ENCODE measurements around the gene MUCL3.
"Not testable (repeated sequence)": the region's sequence is repeated elsewhere in the genome, so short reads cannot be mapped to it uniquely, and the experiment has no call there.

MUCL3 gene

GRCh38 chr6:30991891-30992290 is 51.1 kb downstream of the MUCL3 start:
- H3K27ac ChIP-seq: no peak overlapping the region
- H3K4me3 ChIP-seq (IDR thresholded peaks at IDR 0.05; ENCODE audit: insufficient read depth, low read depth, low read length): no peak overlapping the region
- H3K36me3 ChIP-seq (ENCODE audit: insufficient read depth): no peaks in the 10 kb centered on the region
- no peaks in the 10 kb centered on the region for H3K79me2 ChIP-seq (ENCODE audit: insufficient read depth, low read depth)
- no peak overlapping the region for H3K9ac ChIP-seq
- H3K4me2 ChIP-seq: no peak overlapping the region
- peaks cover 29% of the 10 kb centered on the region for H3K4me1 ChIP-seq (ENCODE audit: low read depth, poor library complexity, severe bottlenecking)
- H2AFZ ChIP-seq (ENCODE audit: low read depth): no peak overlapping the region
- TF ChIP-seq CTCF (conservative IDR thresholded peaks at IDR 0.05; ENCODE audit: low read depth, low read length): no peak
- H3K27me3 ChIP-seq (ENCODE audit: insufficient read depth, low read depth): no peaks in the 10 kb centered on the region
- H4K20me1 ChIP-seq (ENCODE audit: insufficient read depth): no peaks in the 10 kb centered on the region

- Histone ChIP-seq H2AFZ (ENCODE audit: low read depth) (no peak overlapping the region), H3K9ac (no peak overlapping the region), H3K4me1 (ENCODE audit: low read depth, poor library complexity, severe bottlenecking) (no peaks in the 10 kb centered on the region), H3K4me2 (no peak overlapping the region), H4K20me1 (ENCODE audit: insufficient read depth) (no peaks in the 10 kb centered on the region), H3K79me2 (ENCODE audit: insufficient read depth, low read depth) (no peaks in the 10 kb centered on the region), H3K36me3 (ENCODE audit: insufficient read depth) (no peaks in the 10 kb centered on the region), H3K27me3 (ENCODE audit: insufficient read depth, low read depth) (no peaks in the 10 kb centered on the region), H3K4me3 (IDR thresholded peaks at IDR 0.05; ENCODE audit: insufficient read depth, low read depth, low read length) (no peak overlapping the region), H3K27ac (no peak overlapping the region)
- TF ChIP-seq CTCF (conservative IDR thresholded peaks at IDR 0.05; ENCODE audit: low read depth, low read length): no peak
These were observed 56.5 kb downstream of the MUCL3 start for GRCh38 chr6:30997301-30997700.

- Histone ChIP-seq H2AFZ (ENCODE audit: low read depth) (no peak overlapping the region), H3K4me2 (no peak overlapping the region), H4K20me1 (ENCODE audit: insufficient read depth) (no peaks in the 10 kb centered on the region), H3K27me3 (ENCODE audit: insufficient read depth, low read depth) (no peaks in the 10 kb centered on the region), H3K79me2 (ENCODE audit: insufficient read depth, low read depth) (no peaks in the 10 kb centered on the region), H3K4me3 (IDR thresholded peaks at IDR 0.05; ENCODE audit: insufficient read depth, low read depth, low read length) (no peak overlapping the region), H3K36me3 (ENCODE audit: insufficient read depth) (no peaks in the 10 kb centered on the region), H3K27ac (no peak overlapping the region), H3K9ac (no peak overlapping the region), H3K4me1 (ENCODE audit: low read depth, poor library complexity, severe bottlenecking) (no peaks in the 10 kb centered on the region)
- no peak for TF ChIP-seq CTCF (conservative IDR thresholded peaks at IDR 0.05; ENCODE audit: low read depth, low read length)
These were observed 58.0 kb downstream of the MUCL3 start for GRCh38 chr6:30998785-30999184.

DNA sequence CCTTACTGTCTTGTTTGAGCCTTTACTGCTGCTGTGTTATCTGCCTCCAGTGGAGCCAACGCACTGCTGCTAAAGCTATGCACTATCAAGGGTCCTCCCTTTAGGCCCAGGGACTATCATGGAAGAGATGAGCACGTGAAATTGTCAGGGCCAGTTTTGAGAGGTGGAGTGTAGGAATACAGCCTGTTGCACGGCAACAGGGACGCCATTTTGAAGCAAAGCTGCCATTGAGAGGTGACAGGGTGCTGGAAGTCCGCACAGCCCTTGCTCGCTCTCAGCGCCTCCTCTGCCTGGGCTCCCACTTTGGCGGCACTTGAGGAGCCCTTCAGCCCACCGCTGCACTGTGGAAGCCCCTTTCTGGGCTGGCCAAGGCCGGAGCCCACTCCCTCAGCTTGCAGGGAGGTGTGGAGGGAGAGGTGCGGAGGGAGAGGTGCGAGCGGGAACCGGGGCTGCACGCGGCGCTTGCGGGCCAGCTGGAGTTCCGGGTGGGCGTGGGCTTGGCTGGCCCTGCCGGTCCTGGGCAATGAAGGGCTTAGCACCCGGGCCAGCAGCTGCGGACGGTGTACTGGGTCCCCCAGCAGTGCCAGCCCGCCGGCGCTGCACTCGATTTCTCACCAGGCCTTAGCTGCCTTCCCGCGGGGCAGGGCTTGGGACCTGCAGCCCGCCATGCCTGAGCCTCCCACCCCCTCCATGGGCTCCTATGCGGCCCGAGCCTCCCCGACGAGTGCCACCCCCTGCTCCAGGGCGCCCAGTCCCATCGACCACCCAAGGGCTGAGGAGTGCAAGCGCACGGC is 59.5 kb downstream of the MUCL3 start:
- H3K27ac ChIP-seq; H3K79me2 ChIP-seq (ENCODE audit: insufficient read depth, low read depth); H4K20me1 ChIP-seq (ENCODE audit: insufficient read depth); H3K4me1 ChIP-seq (ENCODE audit: low read depth, poor library complexity, severe bottlenecking); H3K4me3 ChIP-seq (IDR thresholded peaks at IDR 0.05; ENCODE audit: insufficient read depth, low read depth, low read length); H3K4me2 ChIP-seq; H3K36me3 ChIP-seq (ENCODE audit: insufficient read depth); H2AFZ ChIP-seq (ENCODE audit: low read depth); H3K27me3 ChIP-seq (ENCODE audit: insufficient read depth, low read depth); H3K9ac ChIP-seq: not testable (repeated sequence)

- Histone ChIP-seq H3K4me2 (no peak overlapping the region), H2AFZ (ENCODE audit: low read depth) (no peak overlapping the region), H3K36me3 (ENCODE audit: insufficient read depth) (no peaks in the 10 kb centered on the region), H3K9ac (no peak overlapping the region), H4K20me1 (ENCODE audit: insufficient read depth) (no peaks in the 10 kb centered on the region), H3K27ac (no peak overlapping the region), H3K4me1 (ENCODE audit: low read depth, poor library complexity, severe bottlenecking) (no peaks in the 10 kb centered on the region), H3K4me3 (IDR thresholded peaks at IDR 0.05; ENCODE audit: insufficient read depth, low read depth, low read length) (no peak overlapping the region), H3K27me3 (ENCODE audit: insufficient read depth, low read depth) (no peaks in the 10 kb centered on the region), H3K79me2 (ENCODE audit: insufficient read depth, low read depth) (no peaks in the 10 kb centered on the region)
- no peak for TF ChIP-seq CTCF (conservative IDR thresholded peaks at IDR 0.05; ENCODE audit: low read depth, low read length)
These were observed 60.6 kb downstream of the MUCL3 start for GRCh38 chr6:31001281-31001888.
